Measurements from ENCODE around the gene MAP4K2.

Gene MAP4K2

GRCh38 chr11:64736654-64737053 lies 66.4 kb downstream of the MAP4K2 start:
- no peak for DNase-seq (ENCODE audit: low spot score)

- DNase-seq (ENCODE audit: low spot score), result no peak
These were observed 67.2 kb downstream of the MAP4K2 start for GRCh38 chr11:64735725-64736259.

All from pons (tissue), 1 donor.